A549 treated with GW870086 at 1 μM for 4 hours (cell line): ENCODE results near the gene PPP2R5A. TPM values are rescaled to one million over a fixed set of nuclear protein-coding genes. Genes with fewer than 3 reads are reported as not detected.

Experiments
- total RNA-seq: library from RNA; stranded (reverse); fragments of 200-300 nt; extraction: Qiagen RNA extraction; gene quantifications from 5 replicates; pipeline ENCODE4 v1.2.3, GENCODE V29; 2022; ENCODE audit warnings: low read depth

The PPP2R5A gene
- 19.8 to 25.2 TPM (median 24.4 TPM) in 5 replicates for total RNA-seq

DNA sequence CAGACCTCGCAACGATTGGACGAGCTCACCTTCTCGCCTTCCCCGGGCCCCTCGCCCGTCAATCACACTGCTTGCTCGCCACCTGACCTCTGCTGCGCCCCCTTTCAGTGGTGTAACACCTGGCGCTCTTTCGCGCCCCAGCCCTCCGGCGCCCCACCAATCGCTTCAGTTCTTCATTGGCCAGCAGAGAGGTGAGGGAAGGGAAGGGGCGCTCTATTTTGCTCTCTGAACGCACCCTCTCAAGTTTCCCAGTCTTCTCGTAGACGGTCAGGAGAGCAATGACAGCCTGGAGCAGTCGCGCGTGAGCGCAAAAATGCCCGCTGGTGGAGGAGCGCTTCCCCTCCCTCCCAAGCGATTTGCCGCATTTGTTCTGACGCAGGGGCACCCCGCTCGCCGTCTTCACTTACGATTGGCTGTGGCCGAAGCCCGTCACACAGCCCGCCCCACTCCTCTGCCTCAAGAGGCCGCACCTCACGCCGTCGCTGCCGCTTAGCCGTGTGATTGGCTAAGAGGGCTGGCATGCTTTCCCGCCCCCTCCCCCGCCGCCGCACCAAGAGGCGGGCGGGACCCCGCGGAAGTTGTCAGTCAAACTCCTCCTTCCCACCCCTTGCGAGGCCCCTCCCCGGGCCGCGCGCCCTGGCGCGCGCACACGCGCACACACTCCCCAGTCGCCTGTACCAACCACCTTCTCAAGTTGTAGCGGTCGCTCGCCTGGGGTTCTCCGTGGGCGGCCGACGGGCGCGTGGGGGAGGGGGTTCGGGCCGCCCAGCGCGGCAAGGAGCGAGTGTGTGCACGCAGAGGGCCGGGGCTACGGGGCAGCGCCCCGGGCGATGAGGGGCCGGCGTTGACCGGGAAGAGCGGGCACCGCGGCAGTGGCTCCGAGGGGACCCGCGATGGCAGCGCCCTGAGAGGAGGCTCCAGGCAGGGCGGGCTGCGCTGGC, at the start of gene PPP2R5A:
Gene PPP2R5A (plus strand): TSS at position 667 of the 941 bp plus-strand sequence. CDS start 701 bp downstream, outside the sequence.

Other genes starting within 250 kb of the PPP2R5A start
- gene INTS7, start 249.9 kb upstream of the PPP2R5A start, total RNA-seq: 18.0 to 20.7 TPM (median 18.8 TPM) in 5 replicates
- 18.1 to 22.1 TPM (median 20.7 TPM) in 5 replicates for gene DTL, start 249.7 kb upstream of the PPP2R5A start, total RNA-seq
- 16.8 to 21.5 TPM (median 18.0 TPM) in 5 replicates for gene PACC1, start 129.5 kb downstream of the PPP2R5A start, total RNA-seq
- 93.0 to 145 TPM (median 135 TPM) in 5 replicates for gene NENF, start 147.5 kb downstream of the PPP2R5A start, total RNA-seq